ENCODE results near the gene YIF1A. TPM values are rescaled to one million over a fixed set of nuclear protein-coding genes. Genes with fewer than 3 reads are reported as not detected.

Gene YIF1A
- polyA plus RNA-seq, 3 donors = 50.0 to 81.1 (median 63.8) TPM

DNA sequence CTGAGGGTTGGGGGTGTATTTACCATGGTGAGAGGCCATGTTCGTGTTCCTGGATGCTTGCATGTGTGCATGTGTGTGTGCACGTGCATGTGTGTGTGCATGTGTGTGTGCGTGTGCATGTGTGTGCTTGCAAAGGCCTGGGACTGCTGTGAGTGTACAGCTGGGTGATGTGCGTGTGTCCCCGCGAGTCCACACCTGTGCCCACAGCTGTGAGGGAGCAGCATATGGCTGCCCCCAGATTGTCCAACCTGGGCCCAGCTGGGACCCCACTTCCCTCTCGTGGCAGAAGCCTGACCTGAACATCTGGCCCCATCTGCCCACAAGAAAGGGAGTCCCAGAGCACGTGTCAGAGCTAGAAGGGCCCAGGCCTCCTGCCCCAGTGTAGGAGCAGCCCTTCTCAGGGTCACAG is 36.3 kb upstream of the YIF1A start:
- Histone ChIP-seq H3K27me3 (ENCODE audit: control insufficient read depth in 2 of 2, insufficient read depth in 2 of 2, low read length in 2 of 2) (no peaks in the 10 kb centered on the region), H3K36me3 (replicated peaks in 1 of 2; ENCODE audit: control insufficient read depth in 1 of 2, insufficient read depth in 2 of 2, low read length in 2 of 2) (no peaks in the 10 kb centered on the region), H4K20me1 (ENCODE audit: insufficient read depth, low read length) (no peaks in the 10 kb centered on the region), H3K4me2 (replicated peaks; ENCODE audit: extremely low read depth, low read length, poor library complexity, severe bottlenecking) (no peak overlapping the region), H2AFZ (ENCODE audit: insufficient read depth, low read depth, low read length, poor library complexity, severe bottlenecking) (no peak overlapping the region), H3K9me3 (replicated peaks in 1 of 2; ENCODE audit: control insufficient read depth in 1 of 2, insufficient read depth in 1 of 2, low read length in 2 of 2) (no peaks in the 10 kb centered on the region), H3K79me2 (ENCODE audit: insufficient read depth, low read length) (no peaks in the 10 kb centered on the region), H3K4me1 (ENCODE audit: control insufficient read depth in 1 of 2, insufficient read depth in 2 of 2, low read length in 2 of 2) (peaks cover 7 to 11% of the 10 kb centered on the region in 2 donors), H3K4me3 (replicated peaks in 1 of 3; ENCODE audit: low read depth in 2 of 3, low read length in 3 of 3) (no peak overlapping the region), H3K9ac (ENCODE audit: insufficient read depth, low read length, poor library complexity, severe bottlenecking) (no peak overlapping the region), H3K27ac (ENCODE audit: low read depth in 1 of 2, low read length in 2 of 2) (no peak overlapping the region)
- Mint-ChIP-seq H3K27ac (no peak overlapping the region), H3K27me3 (ENCODE audit: low read depth in 3 of 3) (peaks cover 0 to 4% (median 2%) of the 10 kb centered on the region in 3 donors), H3K4me1 (peaks cover 17% of the 10 kb centered on the region), H3K9me3 (peaks cover 0 to 4% (median 2%) of the 10 kb centered on the region in 7 donors), H3K4me3 (no peak overlapping the region), H3K36me3 (no peaks in the 10 kb centered on the region)
- TF ChIP-seq, protein P1, sequence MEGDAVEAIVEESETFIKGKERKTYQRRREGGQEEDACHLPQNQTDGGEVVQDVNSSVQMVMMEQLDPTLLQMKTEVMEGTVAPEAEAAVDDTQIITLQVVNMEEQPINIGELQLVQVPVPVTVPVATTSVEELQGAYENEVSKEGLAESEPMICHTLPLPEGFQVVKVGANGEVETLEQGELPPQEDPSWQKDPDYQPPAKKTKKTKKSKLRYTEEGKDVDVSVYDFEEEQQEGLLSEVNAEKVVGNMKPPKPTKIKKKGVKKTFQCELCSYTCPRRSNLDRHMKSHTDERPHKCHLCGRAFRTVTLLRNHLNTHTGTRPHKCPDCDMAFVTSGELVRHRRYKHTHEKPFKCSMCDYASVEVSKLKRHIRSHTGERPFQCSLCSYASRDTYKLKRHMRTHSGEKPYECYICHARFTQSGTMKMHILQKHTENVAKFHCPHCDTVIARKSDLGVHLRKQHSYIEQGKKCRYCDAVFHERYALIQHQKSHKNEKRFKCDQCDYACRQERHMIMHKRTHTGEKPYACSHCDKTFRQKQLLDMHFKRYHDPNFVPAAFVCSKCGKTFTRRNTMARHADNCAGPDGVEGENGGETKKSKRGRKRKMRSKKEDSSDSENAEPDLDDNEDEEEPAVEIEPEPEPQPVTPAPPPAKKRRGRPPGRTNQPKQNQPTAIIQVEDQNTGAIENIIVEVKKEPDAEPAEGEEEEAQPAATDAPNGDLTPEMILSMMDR (IDR thresholded peaks at IDR 0.05) = no peak
- DNase-seq = no peak
- WGBS (ENCODE audit: insufficient coverage) = 55% methylated on average over 8 of the region's 8 CpGs
- intact Hi-C loops (cut with micrococcal nuclease) = no loop called here

- Mint-ChIP-seq H3K9me3 (peaks cover 0 to 9% (median 3%) of the 10 kb centered on the region in 7 donors), H3K4me3 (no peak overlapping the region), H3K36me3 (no peaks in the 10 kb centered on the region), H3K27me3 (ENCODE audit: low read depth in 3 of 3) (peaks cover 0 to 5% (median 2%) of the 10 kb centered on the region in 3 donors), H3K27ac (no peak overlapping the region), H3K4me1 (peaks cover 15% of the 10 kb centered on the region)
- no peak overlapping the region for H3K4me2 ChIP-seq (replicated peaks; ENCODE audit: extremely low read depth, low read length, poor library complexity, severe bottlenecking)
- TF ChIP-seq, protein P1 (IDR thresholded peaks at IDR 0.05) = no peak
- no peaks in the 10 kb centered on the region for H3K27me3 ChIP-seq (ENCODE audit: control insufficient read depth in 2 of 2, insufficient read depth in 2 of 2, low read length in 2 of 2)
- H3K9ac ChIP-seq (ENCODE audit: insufficient read depth, low read length, poor library complexity, severe bottlenecking) = no peak overlapping the region
- H3K36me3 ChIP-seq (replicated peaks in 1 of 2; ENCODE audit: control insufficient read depth in 1 of 2, insufficient read depth in 2 of 2, low read length in 2 of 2) = no peaks in the 10 kb centered on the region
- no peak overlapping the region for H2AFZ ChIP-seq (ENCODE audit: insufficient read depth, low read depth, low read length, poor library complexity, severe bottlenecking)
- no peak for DNase-seq
- no peak overlapping the region for H3K27ac ChIP-seq (ENCODE audit: low read depth in 1 of 2, low read length in 2 of 2)
- no peaks in the 10 kb centered on the region for H4K20me1 ChIP-seq (ENCODE audit: insufficient read depth, low read length)
- intact Hi-C loops (cut with micrococcal nuclease) = no loop called here
- no peak overlapping the region for H3K4me3 ChIP-seq (replicated peaks in 1 of 3; ENCODE audit: low read depth in 2 of 3, low read length in 3 of 3)
- H3K79me2 ChIP-seq (ENCODE audit: insufficient read depth, low read length) = no peaks in the 10 kb centered on the region
- H3K9me3 ChIP-seq (replicated peaks in 1 of 2; ENCODE audit: control insufficient read depth in 1 of 2, insufficient read depth in 1 of 2, low read length in 2 of 2) = no peaks in the 10 kb centered on the region
- no CpG with 5 or more reads among the region's 10 CpGs for WGBS (ENCODE audit: insufficient coverage)
- peaks cover 7 to 11% of the 10 kb centered on the region in 2 donors for H3K4me1 ChIP-seq (ENCODE audit: control insufficient read depth in 1 of 2, insufficient read depth in 2 of 2, low read length in 2 of 2)
Measured at GRCh38 chr11:66324664-66325063, 35.7 kb upstream of the YIF1A start.
